ENCODE results near the gene PRKCB. TPM values are rescaled to one million over a fixed set of nuclear protein-coding genes. Genes with fewer than 3 reads are reported as not detected.

The PRKCB gene
- total RNA-seq, 1 experiment from 2014 or later, result not detected

DNA sequence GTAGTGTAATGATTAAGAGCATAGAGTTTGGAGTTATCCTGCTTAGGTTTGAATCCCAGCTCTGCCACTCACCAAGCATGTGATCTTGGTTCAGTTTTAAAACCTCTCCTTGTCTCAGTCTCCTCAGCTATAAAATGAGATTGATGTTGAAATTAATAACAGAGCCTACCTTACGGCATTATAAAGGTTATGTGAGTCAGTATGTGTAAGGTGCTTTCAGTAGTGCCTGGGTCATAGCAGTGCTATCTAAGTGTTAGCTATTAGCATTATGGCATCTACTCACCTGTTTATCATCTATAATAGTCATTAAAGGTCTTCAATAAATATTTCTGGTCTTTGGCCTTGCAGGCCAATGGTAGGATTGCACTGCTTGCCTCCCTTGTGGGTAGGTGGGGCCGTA is 53.4 kb downstream of the PRKCB start:
- no peaks in the 10 kb centered on the region for H3K27me3 Mint-ChIP-seq (ENCODE audit: insufficient read depth, unreplicated experiment)
- H3K4me1 Mint-ChIP-seq (ENCODE audit: insufficient read depth, unreplicated experiment), result no peaks in the 10 kb centered on the region
- BruUV-seq (replicated peaks), result no TSS peak

DNA sequence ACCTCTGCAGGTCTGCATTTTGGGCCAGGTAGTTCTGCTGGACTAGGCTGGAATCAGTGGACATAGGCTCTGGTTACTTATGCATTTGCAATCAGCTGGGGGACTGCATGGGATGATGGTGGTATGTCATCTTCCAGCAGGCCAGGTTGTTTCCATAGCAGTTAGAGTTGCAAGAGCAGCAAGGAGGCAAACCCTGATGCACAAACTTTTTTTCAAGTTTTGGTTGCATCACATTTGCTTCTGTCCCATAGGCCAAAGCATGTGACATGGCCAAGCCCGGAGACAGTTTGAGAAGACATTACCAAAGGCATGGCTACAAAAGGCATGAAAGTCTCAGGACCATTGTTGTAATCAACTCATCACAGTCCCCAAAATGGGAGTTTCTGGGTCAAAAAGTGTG is 58.2 kb downstream of the PRKCB start:
- H3K9me3 Mint-ChIP-seq (ENCODE audit: unreplicated experiment), result no peaks in the 10 kb centered on the region
- TF ChIP-seq CTCF (IDR thresholded peaks at IDR 0.05; ENCODE audit: unreplicated experiment), result no peak
- no TSS peak for BruUV-seq (replicated peaks)
- ChIA-PET CTCF (interaction anchor here (0.6 to 0.7 kb wide), 3 partner anchors 92 to 643 kb away, joined by 3 to 5 read pairs (median 4); no protein-coding TSS in a partner anchor), POLR2A (interaction anchor here (3.4 kb wide), 1 partner anchor 10 kb away, joined by 21 read pairs; no protein-coding TSS in a partner anchor)
- H3K27me3 Mint-ChIP-seq (ENCODE audit: insufficient read depth, unreplicated experiment), result peaks cover 15% of the 10 kb centered on the region
- H3K4me1 Mint-ChIP-seq (ENCODE audit: insufficient read depth, unreplicated experiment), result no peaks in the 10 kb centered on the region
- intact Hi-C loops (cut with micrococcal nuclease), result no loop called here
- H3K4me3 Mint-ChIP-seq (ENCODE audit: unreplicated experiment), result no peak overlapping the region
- no peaks in the 10 kb centered on the region for H3K36me3 Mint-ChIP-seq (ENCODE audit: insufficient read depth, unreplicated experiment)
- no peak for DNase-seq (ENCODE audit: unreplicated experiment)
- H3K27ac Mint-ChIP-seq (ENCODE audit: low read depth, unreplicated experiment), result no peak overlapping the region

More for the DNA sequence above, 53.4 kb downstream of the PRKCB start:
- TF ChIP-seq CTCF (IDR thresholded peaks at IDR 0.05; ENCODE audit: unreplicated experiment), result no peak
- intact Hi-C loops (cut with micrococcal nuclease), result no loop called here
- POLR2A ChIA-PET, result interaction anchor here (1.1 kb wide), 1 partner anchor 15 kb away, joined by 3 read pairs; no protein-coding TSS in a partner anchor
- Mint-ChIP-seq H3K36me3 (ENCODE audit: insufficient read depth, unreplicated experiment) (no peaks in the 10 kb centered on the region), H3K27ac (ENCODE audit: low read depth, unreplicated experiment) (no peak overlapping the region), H3K9me3 (ENCODE audit: unreplicated experiment) (no peaks in the 10 kb centered on the region), H3K4me3 (ENCODE audit: unreplicated experiment) (no peak overlapping the region)
- CTCF ChIA-PET, result interaction anchor here (0.6 to 1.0 kb wide), 2 partner anchors 9 to 1483 kb away, joined by 3 to 4 read pairs; no protein-coding TSS in a partner anchor
- no peak for DNase-seq (ENCODE audit: unreplicated experiment)

DNA sequence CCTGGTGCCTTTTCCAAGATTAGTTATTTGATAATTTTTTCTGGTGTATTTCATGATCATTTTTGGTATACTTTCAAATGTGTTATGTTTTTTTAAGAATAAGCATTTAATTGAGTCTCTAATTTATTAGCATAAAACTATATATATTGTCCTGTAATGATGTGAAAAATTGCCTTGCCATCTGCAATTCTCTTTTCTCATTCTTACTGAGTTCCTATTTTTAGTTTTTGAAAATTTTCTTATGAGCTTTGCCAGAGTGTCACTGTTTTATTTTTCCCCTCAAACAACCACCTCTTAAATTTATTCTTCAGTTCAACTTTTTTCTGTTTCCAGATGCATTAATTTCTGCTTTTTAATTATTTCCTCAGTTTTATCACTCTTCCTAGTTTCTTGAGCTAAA is 59.3 kb downstream of the PRKCB start:
- ChIA-PET POLR2A (no interaction called here), CTCF (no interaction called here)
- Mint-ChIP-seq H3K27ac (ENCODE audit: low read depth, unreplicated experiment) (no peak overlapping the region), H3K36me3 (ENCODE audit: insufficient read depth, unreplicated experiment) (no peaks in the 10 kb centered on the region), H3K9me3 (ENCODE audit: unreplicated experiment) (no peaks in the 10 kb centered on the region), H3K4me3 (ENCODE audit: unreplicated experiment) (no peak overlapping the region), H3K4me1 (ENCODE audit: insufficient read depth, unreplicated experiment) (no peaks in the 10 kb centered on the region), H3K27me3 (ENCODE audit: insufficient read depth, unreplicated experiment) (peaks cover 15% of the 10 kb centered on the region)
- intact Hi-C loops (cut with micrococcal nuclease), result no loop called here
- no TSS peak for BruUV-seq (replicated peaks)
- no peak for DNase-seq (ENCODE audit: unreplicated experiment)
- TF ChIP-seq CTCF (IDR thresholded peaks at IDR 0.05; ENCODE audit: unreplicated experiment), result no peak

- no peak for TF ChIP-seq CTCF (IDR thresholded peaks at IDR 0.05; ENCODE audit: unreplicated experiment)
- no peak for DNase-seq (ENCODE audit: unreplicated experiment)
Measured at GRCh38 chr16:23896832-23897821, 61.3 kb downstream of the PRKCB start.

More at GRCh38 chr16:23896832-23897821, 61.3 kb downstream of the PRKCB start:
- POLR2A ChIA-PET, result interaction anchor here (0.6 kb wide), 1 partner anchor 25 kb away, joined by 3 read pairs; no protein-coding TSS in a partner anchor
- Mint-ChIP-seq H3K9me3 (ENCODE audit: unreplicated experiment) (no peaks in the 10 kb centered on the region), H3K27me3 (ENCODE audit: insufficient read depth, unreplicated experiment) (peaks cover 15% of the 10 kb centered on the region), H3K4me1 (ENCODE audit: insufficient read depth, unreplicated experiment) (no peaks in the 10 kb centered on the region), H3K4me3 (ENCODE audit: unreplicated experiment) (no peak overlapping the region), H3K27ac (ENCODE audit: low read depth, unreplicated experiment) (no peak overlapping the region), H3K36me3 (ENCODE audit: insufficient read depth, unreplicated experiment) (no peaks in the 10 kb centered on the region)
- intact Hi-C loops (cut with micrococcal nuclease), result no loop called here
- no TSS peak for BruUV-seq (replicated peaks)
- CTCF ChIA-PET, result interaction anchor here (0.6 to 1.4 kb wide), 5 partner anchors 8 to 159 kb away, joined by 3 to 5 read pairs (median 3); no protein-coding TSS in a partner anchor
